ENCODE results near the gene PROSER3. TPM values are rescaled to one million over a fixed set of nuclear protein-coding genes. Genes with fewer than 3 reads are reported as not detected.

PROSER3 gene
- 5.9 and 7.4 TPM in 2 replicates for total RNA-seq (2014; rRNA removed; shearing (Covaris generic))

- DNase-seq (ENCODE audit: low read depth): peak; percentile 99
Observed at GRCh38 chr19:35757749-35758608, at the start of gene PROSER3. Gene PROSER3, plus strand, starts transcription at chr19:35758176. Its CDS starts 40 bp downstream, at chr19:35758216.

DNA sequence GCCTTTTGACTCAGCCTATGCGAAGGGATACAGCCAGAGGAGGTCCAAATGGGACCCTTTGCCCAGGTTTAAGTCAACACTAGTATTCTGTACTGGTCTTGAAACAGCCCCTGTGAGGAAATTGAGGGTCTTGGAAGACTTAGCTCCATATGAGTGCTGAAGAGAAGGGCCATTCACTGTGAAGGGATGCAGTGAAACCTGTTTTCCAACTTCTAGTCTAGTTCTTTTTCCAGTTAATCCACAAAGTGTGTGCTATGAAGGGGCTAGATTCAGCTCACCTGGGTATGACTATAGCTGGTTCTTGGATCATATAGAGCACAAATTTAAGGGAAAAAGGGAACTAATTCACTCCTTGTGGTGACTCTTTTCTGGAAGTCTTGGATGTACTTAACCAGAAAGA, 49.6 kb upstream of the PROSER3 start:
- DNase-seq (ENCODE audit: low read depth): no peak

DNA sequence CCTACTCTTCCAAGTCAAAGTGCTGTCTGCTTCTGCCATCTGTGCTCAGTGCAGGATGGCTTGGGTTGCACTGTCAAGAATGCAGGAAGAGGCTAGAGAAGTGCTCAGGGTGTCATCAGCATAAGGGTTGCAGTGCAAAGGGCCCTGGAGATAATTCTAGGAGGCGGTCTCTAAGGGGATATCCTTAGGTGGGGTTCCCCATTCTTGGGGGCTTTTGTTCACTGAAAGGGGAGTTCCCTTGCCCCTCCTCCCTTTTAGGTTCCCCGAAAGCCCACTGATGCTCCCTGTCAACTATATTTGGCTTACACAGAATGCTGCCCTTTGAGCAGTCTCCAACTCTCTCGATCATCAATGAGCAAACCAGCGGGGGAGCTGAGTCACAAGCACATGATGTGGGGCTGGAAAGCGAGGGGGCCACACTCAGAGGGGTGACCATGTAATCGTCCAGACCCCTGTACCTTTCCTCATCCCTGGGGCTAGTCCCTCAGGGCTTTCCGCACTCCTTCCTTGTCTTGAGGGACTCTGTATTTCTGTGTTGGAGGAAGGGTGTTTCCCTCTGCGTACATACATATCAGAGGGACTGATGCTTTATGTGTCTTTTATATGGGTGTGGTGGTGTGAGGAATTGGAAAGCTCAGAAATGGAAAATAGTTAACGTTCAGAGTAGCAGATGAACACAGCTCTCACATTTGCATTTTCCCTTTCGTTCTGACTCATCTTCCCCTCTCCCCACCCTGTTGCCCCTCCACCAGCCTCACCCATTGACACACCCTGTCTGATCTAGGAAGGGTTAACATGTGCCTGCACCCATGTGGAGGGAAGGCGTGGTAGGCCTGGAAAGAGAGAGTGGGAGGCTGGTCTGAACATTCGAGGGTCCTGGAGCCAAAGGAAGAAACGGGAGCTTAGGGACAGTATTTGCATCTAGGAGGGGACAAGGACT, 46.9 kb upstream of the PROSER3 start:
- DNase-seq (ENCODE audit: low read depth): no peak

DNA sequence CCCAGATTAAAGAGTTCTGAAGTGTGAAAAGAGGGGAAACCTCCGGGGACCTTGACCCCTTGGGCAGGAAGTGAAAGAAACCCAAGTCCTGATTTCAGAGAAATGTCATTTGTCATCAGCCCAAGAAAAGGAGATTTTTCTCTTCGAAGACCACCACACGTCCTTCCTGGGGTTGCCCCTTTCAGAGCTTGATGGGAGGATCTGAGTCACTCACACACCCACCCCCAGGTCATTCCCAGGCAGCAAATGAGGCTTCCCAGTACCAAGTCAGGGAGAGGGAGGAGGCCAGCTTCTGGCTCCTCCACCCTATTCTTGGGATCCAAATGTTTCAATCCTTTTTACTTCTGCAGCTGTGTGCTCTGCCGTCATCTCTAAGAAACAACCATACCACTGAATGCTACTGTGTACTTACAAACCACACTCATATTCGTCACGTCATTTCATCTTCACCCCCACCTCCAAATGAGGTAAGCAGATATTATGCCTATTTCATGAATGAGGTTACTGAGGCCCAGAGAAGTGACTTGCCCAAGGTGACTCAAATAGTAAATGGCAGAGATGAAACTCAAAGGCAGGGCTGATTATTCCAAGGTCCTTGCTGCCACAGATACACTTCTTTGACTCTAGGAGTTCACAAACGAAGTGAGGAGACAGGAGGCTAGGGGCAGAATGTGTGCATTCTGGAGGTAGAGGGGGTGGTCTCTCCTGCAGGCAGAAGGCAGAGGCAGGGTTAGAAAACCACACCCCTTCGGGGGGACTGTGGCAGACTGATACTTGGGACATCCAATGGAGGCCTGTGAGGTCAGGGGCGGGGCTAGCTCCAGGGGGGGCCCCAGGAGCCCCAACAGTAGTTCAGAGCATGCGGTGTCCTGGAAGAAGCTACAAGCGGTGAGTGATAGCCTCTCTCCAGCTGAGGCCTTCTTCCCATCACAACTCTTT, 45.1 kb upstream of the PROSER3 start:
- no peak for DNase-seq (ENCODE audit: low read depth)

DNA sequence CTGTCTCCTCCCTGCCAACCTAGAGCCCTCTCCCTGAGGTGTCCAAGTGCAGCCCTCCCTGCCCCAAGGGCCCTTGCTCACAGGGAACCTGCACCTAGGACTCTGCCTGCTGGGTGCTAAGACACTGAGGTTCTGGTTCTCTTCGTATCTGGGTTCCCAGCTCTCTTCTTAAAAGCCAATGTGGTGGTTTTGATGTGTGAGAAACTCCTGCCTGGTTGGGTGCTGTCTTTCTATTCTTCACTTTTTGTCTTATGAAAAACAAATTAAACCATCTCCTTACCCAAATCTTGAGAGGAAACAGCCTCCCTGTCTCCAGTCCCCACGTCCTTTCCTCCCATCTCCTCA, 44.5 kb upstream of the PROSER3 start:
- no peak for DNase-seq (ENCODE audit: low read depth)

GRCh38 chr19:35713904-35714495, 44.0 kb upstream of the PROSER3 start:
- no peak for DNase-seq (ENCODE audit: low read depth)

DNA sequence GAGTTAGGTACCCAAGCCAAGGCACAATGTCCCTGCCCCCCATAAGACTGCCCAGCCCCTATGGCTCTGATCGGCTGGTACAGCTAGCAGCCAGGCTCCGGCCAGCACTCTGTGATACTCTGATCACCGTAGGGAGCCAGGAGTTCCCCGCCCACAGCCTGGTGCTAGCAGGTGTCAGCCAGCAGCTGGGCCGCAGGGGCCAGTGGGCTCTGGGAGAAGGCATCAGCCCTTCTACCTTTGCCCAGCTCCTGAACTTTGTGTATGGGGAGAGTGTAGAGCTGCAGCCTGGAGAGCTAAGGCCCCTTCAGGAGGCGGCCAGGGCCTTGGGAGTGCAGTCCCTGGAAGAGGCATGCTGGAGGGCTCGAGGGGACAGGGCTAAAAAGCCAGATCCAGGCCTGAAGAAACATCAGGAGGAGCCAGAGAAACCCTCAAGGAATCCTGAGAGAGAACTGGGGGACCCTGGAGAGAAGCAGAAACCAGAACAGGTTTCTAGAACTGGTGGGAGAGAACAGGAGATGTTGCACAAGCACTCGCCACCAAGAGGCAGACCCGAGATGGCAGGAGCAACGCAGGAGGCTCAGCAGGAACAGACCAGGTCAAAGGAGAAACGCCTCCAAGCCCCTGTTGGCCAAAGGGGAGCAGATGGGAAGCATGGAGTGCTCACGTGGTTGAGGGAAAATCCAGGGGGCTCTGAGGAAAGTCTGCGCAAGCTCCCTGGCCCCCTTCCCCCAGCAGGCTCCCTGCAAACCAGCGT, 43.2 kb upstream of the PROSER3 start:
- DNase-seq (ENCODE audit: low read depth): no peak

- no peak for DNase-seq (ENCODE audit: low read depth)
Observed at GRCh38 chr19:35715355-35715809, 42.6 kb upstream of the PROSER3 start.

DNA sequence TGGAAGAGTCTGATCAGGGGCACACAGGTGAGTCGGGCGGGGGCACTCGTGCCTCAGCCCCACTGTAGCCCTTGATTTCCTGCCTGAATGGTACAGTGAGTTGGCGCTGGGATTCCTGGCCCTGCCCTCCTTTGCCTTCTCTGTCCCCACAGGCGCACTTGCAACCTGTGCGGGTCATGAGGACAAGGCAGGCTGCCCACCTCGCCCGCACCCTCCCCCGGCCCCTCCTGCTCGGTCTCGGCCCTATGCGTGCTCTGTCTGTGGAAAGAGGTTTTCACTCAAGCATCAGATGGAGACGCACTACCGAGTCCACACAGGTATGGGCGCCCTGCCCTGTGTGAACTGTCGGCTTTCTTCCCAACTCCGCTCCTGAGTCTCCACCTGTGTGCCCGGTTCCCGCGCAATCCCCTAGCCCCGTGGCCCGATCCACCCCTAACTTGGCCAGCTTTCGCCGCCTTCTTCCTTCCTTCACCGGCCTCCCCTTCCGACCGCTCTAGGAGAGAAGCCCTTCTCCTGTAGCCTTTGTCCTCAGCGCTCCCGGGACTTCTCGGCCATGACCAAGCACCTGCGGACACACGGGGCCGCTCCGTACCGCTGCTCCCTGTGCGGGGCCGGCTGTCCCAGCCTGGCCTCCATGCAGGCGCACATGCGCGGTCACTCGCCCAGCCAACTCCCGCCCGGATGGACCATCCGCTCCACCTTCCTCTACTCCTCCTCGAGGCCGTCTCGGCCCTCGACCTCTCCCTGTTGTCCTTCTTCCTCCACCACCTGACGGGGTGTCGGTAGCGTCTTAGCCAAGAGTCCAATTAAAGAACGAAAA, 41.8 kb upstream of the PROSER3 start:
- no peak for DNase-seq (ENCODE audit: low read depth)

DNA sequence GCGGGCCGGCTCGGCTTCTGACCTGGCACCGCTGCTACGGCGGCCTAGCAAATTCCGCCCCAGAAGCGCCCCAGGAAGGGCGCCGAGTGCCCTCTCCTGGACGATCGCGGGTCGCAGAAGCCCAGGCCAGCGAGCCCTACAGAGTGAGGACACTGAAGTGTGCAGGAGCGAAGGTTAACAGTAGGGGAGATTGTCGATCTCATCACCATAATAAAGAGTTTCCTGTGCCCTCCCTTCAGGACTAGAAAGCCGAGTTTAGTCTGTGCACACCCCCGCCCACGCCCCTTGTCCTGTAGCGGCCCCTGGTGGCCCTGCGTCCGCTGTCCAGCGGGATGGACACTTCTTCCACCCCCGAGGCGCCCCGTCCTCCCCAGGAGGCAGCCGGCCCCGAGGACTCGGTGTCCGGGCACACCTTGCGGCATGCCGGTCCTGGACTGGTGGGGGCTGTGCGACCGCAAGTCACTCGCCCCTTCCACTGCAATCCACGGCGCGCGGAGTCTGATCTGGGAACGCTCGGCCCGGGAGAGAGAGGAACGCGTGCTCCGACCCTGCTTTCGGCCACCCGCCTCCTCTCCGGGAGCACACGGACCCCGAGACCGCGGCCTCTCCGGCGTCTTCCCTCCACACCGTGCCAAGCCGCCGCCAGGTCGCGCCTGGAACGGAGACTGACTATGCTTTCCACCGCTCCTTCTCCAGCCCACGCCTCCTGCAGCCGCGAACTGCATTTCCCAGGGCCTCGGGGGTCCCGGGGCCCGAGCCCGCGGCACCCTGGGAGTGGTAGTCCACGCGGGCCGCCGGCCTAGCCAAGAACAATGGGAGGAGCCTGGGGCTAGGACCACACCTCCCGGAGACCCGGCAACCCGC, 40.9 kb upstream of the PROSER3 start:
- peak; percentile 94 for DNase-seq (ENCODE audit: low read depth)

GRCh38 chr19:35717665-35718344, 40.2 kb upstream of the PROSER3 start, which contains the start of gene KMT2B:
Gene KMT2B, plus strand, starts transcription at chr19:35718003. Its CDS starts 16 bp downstream, at chr19:35718019.
- no peak for DNase-seq (ENCODE audit: low read depth)

GRCh38 chr19:35718345-35719041, 39.5 kb upstream of the PROSER3 start:
- peak; percentile 30 for DNase-seq (ENCODE audit: low read depth)

GRCh38 chr19:35719402-35720162, 38.4 kb upstream of the PROSER3 start:
- no peak for DNase-seq (ENCODE audit: low read depth)

- DNase-seq (ENCODE audit: low read depth): no peak
Observed at GRCh38 chr19:35720163-35720524, 37.8 kb upstream of the PROSER3 start.

- no peak for DNase-seq (ENCODE audit: low read depth)
Observed at GRCh38 chr19:35720648-35721047, 37.3 kb upstream of the PROSER3 start.

DNA sequence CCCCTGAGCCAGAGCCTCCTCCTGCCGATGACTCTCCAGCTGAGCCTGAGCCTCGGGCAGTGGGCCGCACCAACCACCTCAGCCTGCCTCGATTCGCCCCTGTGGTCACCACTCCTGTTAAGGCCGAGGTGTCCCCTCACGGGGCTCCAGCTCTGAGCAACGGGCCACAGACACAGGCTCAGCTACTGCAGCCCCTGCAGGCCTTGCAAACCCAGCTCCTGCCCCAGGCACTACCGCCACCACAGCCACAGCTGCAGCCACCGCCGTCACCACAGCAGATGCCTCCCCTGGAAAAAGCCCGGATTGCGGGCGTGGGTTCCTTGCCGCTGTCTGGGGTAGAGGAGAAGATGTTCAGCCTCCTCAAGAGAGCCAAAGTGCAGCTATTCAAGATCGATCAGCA, 36.6 kb upstream of the PROSER3 start:
- DNase-seq (ENCODE audit: low read depth): no peak

All from M059J (cell line).